Body of pancreas (tissue), 4 donors: ENCODE data around the gene TMEFF2. TPM values are rescaled to one million over a fixed set of nuclear protein-coding genes. Genes with fewer than 3 reads are reported as not detected.

Experiments
- ATAC-seq: fragments of 150-250 bp; one replicate; pipeline ENCODE4 v1.9.1; 2016
- DNase-seq, 4 donors: peaks; one replicate each; pipeline ENCODE4 v3.0.0-alpha.2; 2019
- H3K27ac ChIP-seq, 4 donors: fragments of 200-600 bp; sonication (generic); 1 replicate in 3 of 4; 2 replicates in 1 of 4; pipeline versions ENCODE4 v1.5.1 to v1.6.1; 2016 to 2019; ENCODE audit warnings: mild to moderate bottlenecking in 1 of 4, mixed read lengths in 1 of 4, moderate library complexity in 1 of 4
- H3K27me3 ChIP-seq, 2 donors: fragments of 200-600 bp; sonication (generic); one replicate each; pipeline ENCODE4 v1.6.0; 2016; ENCODE audit warnings: mild to moderate bottlenecking in 1 of 2
- H3K36me3 ChIP-seq, 2 donors: fragments of 200-600 bp; sonication (generic); replicated peaks in 1 of 2; 2 replicates each; pipeline ENCODE4 v1.5.1; 2016; ENCODE audit warnings: low read depth in 2 of 2; ENCODE audit not compliant: insufficient read depth in 1 of 2
- H3K4me1 ChIP-seq: fragments of 200-600 bp; sonication (generic); one replicate; pipeline ENCODE4 v1.6.0; 2016
- H3K4me3 ChIP-seq, 2 donors: fragments of 200-600 bp; sonication (generic); 1 replicate in 1 of 2; 2 replicates in 1 of 2; pipeline ENCODE4 v1.5.1; 2016 to 2019
- H3K9me3 ChIP-seq, 3 donors: fragments of 200-600 bp; sonication (generic); 1 replicate in 2 of 3; 2 replicates in 1 of 3; pipeline ENCODE4 v1.5.1; 2016
- CTCF ChIP-seq, 7 experiments: fragments of 450-650 bp in 4 of 7; fragments of 200-600 bp in 3 of 7; sonication (generic) in 3 of 7; IDR thresholded peaks; one replicate each; pipeline ENCODE4 v1.5.1; 2016 to 2019; ENCODE audit warnings: antibody characterized with exemption in 7 of 7
- POLR2A ChIP-seq, 3 donors: fragments of 450-650 bp; IDR thresholded peaks; one replicate each; pipeline ENCODE4 v1.6.1; 2016; ENCODE audit warnings: antibody characterized with exemption in 3 of 3, mild to moderate bottlenecking in 2 of 3
- WGBS, 2 donors: methylation state at CpG; one replicate each; pipeline ENCODE4 v1.1.5; 2017; 5-methylcytosine and 5-hydroxymethylcytosine counted together
- intact Hi-C: fragments of 100-400 bp; cut with DNase I; formaldehyde crosslinking; loops from one replicate; pipeline ENCODE4 v1.15.1; 2023
- total RNA-seq, 2 donors: library from RNA; depleted of rRNA; stranded (reverse); fragments of >200 nt; gene quantifications; one replicate each; pipeline ENCODE4 v1.1.0, GENCODE V29; 2016

TMEFF2 gene
- total RNA-seq, 2 donors from 2014 or later = not detected

- TF ChIP-seq POLR2A (IDR thresholded peaks at IDR 0.05) = no peak
- no peak for TF ChIP-seq CTCF (IDR thresholded peaks at IDR 0.05)
- Histone ChIP-seq H3K4me1 (no peaks in the 10 kb centered on the region), H3K36me3 (no peaks in the 10 kb centered on the region), H3K4me3 (no peak overlapping the region), H3K27me3 (no peaks in the 10 kb centered on the region), H3K9me3 (no peaks in the 10 kb centered on the region), H3K27ac (no peak overlapping the region)
- WGBS, 2 donors = 47 to 58% methylated on average over 4 of the region's 4 CpGs
- ATAC-seq (no peak), DNase-seq (no peak)
- intact Hi-C loops = no loop called here
Observed at GRCh38 chr2:192157776-192158175, 37.0 kb downstream of the TMEFF2 start.

GRCh38 chr2:192155511-192156118 is 39.1 kb downstream of the TMEFF2 start:
- no peaks in the 10 kb centered on the region for H3K4me1 ChIP-seq
- 12 to 21% methylated on average over 1 of the region's 1 CpG for whole genome bisulfite sequencing, 2 donors
- H3K27me3 ChIP-seq = no peaks in the 10 kb centered on the region
- no peak for ATAC-seq
- no peak overlapping the region for H3K27ac ChIP-seq
- TF ChIP-seq CTCF (IDR thresholded peaks at IDR 0.05) (no peak), POLR2A (IDR thresholded peaks at IDR 0.05) (no peak)
- no peaks in the 10 kb centered on the region for H3K36me3 ChIP-seq
- H3K4me3 ChIP-seq = no peak overlapping the region
- intact Hi-C loops = no loop called here
- DNase-seq = no peak
- no peaks in the 10 kb centered on the region for H3K9me3 ChIP-seq

GRCh38 chr2:192153561-192153960 is 41.2 kb downstream of the TMEFF2 start:
- TF ChIP-seq CTCF (IDR thresholded peaks at IDR 0.05) (no peak), POLR2A (IDR thresholded peaks at IDR 0.05) (no peak)
- H3K27me3 ChIP-seq = no peaks in the 10 kb centered on the region
- H3K36me3 ChIP-seq = no peaks in the 10 kb centered on the region
- no peak for DNase-seq
- intact Hi-C loops = no loop called here
- no peak overlapping the region for H3K4me3 ChIP-seq
- H3K4me1 ChIP-seq = no peaks in the 10 kb centered on the region
- no peak for ATAC-seq
- H3K9me3 ChIP-seq = no peaks in the 10 kb centered on the region
- H3K27ac ChIP-seq = no peak overlapping the region
- WGBS, 2 donors = 67 to 71% methylated on average over 4 of the region's 4 CpGs

- no peak overlapping the region for H3K4me3 ChIP-seq
- 29 to 46% methylated on average over 1 of the region's 1 CpG for WGBS, 2 donors
- TF ChIP-seq POLR2A (IDR thresholded peaks at IDR 0.05) (no peak), CTCF (IDR thresholded peaks at IDR 0.05) (no peak)
Observed at GRCh38 chr2:192151853-192152252, 42.9 kb downstream of the TMEFF2 start.

GRCh38 chr2:192150166-192150565 is 44.6 kb downstream of the TMEFF2 start:
- WGBS, 2 donors = 79% methylated on average over 3 of the region's 3 CpGs

More at GRCh38 chr2:192151853-192152252, 42.9 kb downstream of the TMEFF2 start:
- ATAC-seq (no peak), DNase-seq (no peak)
- no peaks in the 10 kb centered on the region for H3K9me3 ChIP-seq
- intact Hi-C loops = no loop called here
- H3K27me3 ChIP-seq = no peaks in the 10 kb centered on the region
- no peak overlapping the region for H3K27ac ChIP-seq
- H3K4me1 ChIP-seq = no peaks in the 10 kb centered on the region
- H3K36me3 ChIP-seq = no peaks in the 10 kb centered on the region

More at GRCh38 chr2:192150166-192150565, 44.6 kb downstream of the TMEFF2 start:
- ATAC-seq (no peak), DNase-seq (no peak)
- intact Hi-C loops = no loop called here
- Histone ChIP-seq H3K27me3 (no peaks in the 10 kb centered on the region), H3K27ac (no peak overlapping the region), H3K4me3 (no peak overlapping the region), H3K36me3 (no peaks in the 10 kb centered on the region), H3K4me1 (no peaks in the 10 kb centered on the region), H3K9me3 (no peaks in the 10 kb centered on the region)
- TF ChIP-seq POLR2A (IDR thresholded peaks at IDR 0.05) (no peak), CTCF (IDR thresholded peaks at IDR 0.05) (no peak)
